ENCODE results near the gene ZSCAN4.

The ZSCAN4 gene

DNA sequence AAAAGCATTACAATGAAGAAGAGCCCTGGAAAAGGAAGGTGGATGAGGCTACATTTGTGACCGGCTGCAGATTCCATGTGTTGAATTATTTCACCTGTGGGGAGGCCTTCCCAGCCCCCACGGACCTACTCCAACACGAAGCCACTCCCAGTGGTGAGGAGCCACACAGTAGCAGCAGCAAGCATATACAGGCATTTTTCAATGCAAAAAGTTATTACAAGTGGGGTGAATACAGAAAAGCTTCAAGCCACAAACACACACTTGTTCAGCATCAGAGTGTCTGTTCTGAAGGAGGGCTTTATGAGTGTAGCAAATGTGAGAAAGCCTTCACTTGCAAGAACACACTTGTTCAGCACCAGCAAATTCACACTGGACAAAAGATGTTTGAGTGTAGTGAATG lies 18.0 kb downstream of the ZSCAN4 start:
- DNase-seq = no peak

GRCh38 chr19:57687363-57688010 lies 18.8 kb downstream of the ZSCAN4 start:
- DNase-seq = no peak

DNA sequence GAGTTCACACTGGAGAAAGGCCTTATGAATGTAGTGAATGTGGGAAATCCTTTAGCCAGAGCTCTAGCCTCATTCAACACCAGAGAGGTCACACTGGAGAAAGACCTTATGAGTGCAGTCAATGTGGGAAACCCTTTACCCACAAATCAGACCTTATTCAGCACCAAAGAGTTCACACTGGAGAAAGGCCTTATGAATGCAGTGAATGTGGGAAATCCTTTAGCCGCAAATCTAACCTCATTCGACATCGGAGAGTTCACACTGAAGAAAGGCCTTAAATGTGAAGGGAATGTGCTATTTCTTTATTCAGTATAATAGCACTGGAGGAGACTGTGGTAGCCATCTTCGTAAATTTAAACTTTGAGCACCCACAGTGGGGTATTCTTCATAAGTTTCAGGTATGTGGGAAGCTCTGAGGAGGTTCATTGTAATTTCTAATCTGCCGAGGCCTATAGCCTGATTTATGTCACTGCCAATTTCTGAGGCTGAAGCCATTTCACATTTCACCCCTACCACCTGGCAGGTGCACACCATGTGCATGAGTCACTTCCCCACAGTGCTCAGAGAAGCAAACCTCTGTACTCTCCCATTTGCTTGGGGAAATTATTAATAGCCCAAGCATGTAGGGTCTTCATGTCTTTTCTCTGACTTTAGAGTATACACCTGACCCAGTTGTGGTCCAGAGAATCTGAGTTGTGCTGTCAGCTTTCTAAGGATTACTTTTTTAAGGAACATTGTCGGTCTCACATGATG lies 19.5 kb downstream of the ZSCAN4 start:
- DNase-seq = no peak

DNA sequence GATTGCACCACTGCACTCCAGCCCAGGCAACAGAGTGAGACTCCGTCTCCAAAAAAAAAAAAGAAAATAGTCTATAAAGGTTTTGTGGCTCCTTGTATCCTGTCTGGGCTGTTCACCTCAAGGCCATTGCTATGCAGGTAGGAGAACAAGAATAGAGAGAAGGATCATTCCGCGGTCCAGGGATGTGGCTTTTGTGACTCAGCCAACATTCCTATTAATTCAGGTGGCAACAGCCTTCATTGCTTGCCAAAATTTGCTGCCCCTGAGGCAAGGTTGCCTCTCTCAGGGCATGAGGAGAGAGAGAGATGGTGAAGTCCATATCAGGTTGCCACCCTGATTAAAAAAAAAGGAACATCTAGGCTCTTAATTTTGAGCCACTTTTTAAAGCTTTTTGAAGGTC lies 21.0 kb downstream of the ZSCAN4 start:
- DNase-seq = no peak

GRCh38 chr19:57701625-57702024 lies 32.9 kb downstream of the ZSCAN4 start:
- DNase-seq = no peak

DNA sequence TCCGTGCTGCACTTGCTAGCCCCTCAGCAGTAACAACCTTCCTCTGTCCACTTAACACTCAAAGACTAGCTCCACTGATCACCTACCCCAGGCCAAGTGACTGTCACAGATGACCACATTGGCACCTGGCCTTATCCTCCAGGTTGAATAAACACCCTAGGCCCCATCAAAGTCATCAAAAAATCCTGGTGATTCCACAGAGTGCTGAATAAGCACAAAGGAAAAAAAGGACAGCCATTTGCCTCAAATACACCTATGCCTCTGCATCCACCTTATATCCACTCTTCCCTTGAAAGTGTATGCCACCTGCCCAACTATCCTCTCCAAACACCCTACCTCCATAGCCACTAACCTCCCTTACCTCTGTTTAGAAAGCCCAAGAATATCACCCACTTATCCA lies 37.6 kb downstream of the ZSCAN4 start:
- DNase-seq = no peak

DNA sequence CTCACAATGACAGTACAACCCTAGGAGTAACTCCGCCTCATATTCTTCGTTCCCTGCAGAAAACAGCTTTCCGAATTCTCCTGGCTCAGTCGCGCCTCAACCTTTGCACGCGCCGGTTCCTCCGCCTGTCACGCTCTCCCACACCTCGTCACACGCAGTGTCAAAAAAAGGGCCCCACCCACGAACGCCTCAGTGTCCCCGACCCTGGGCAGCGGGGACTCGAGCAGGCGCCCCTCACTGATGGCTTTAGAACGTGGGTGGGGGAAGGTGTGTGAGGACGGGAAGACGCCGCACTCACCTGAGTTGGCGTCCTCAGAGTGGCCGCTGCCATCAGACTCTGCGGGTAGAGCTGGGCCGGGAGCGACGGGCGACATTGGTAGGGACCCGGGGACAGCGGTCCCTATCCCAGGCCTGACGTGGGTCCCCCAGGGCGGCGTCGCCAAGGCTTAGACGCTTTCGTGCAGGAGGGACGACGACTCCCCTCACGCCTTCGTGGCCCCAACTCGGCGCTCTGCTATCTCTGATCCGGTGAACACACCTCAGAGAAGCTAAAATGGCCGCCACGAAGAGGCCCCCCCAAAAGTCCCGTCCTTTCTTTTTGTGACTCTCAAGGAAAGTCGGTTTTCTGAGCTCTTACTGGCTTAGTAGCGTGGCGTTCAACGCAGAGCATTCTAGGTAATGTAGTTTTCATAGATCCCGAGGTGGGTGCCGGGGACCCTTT lies 40.1 kb downstream of the ZSCAN4 start, which contains the start of gene ZNF154:
TSS of gene ZNF154 (minus strand) at position 564 of the 721 bp plus-strand sequence. CDS start at position 331, 233 bp downstream.
- DNase-seq = no peak

- no peak for DNase-seq
These were observed 40.9 kb downstream of the ZSCAN4 start for GRCh38 chr19:57709616-57710015.

DNA sequence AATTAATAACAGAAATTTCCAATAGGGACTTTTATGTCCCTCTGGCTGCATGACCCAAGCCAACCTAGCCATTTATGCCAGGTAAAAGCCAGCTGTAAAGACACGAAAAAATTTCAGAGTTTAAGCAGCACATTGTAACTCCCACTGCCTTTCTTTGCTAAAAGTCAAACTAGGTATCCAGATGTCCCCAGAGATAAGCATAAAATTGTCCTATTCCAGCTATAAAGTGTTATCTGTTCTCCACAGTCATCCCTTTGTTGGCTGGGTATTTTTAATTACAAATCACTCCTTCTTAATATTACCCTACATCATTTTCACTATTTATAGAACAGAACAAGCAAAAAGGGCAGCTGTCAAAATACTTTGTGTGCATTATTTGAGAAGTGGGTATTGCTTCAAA lies 43.5 kb downstream of the ZSCAN4 start:
- DNase-seq = no peak

DNA sequence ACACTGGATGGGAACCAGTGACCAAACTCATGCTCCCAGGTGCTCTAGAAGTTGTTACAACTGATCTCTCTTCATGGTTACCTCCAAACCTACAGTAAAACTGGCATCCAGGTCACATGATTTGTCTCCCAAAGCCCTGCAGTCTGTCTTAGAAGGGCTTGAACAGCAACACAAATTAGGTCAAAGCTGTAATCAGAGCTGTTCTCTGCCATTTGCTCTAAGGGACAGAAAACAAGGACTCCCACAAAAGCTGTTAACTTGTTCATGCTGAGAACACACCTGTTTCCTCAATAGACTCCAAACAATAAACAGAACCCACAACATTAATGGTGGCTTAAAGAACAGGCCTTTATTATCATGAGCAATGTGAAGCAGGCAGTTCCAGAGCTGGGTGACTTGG lies 50.7 kb downstream of the ZSCAN4 start:
- no peak for DNase-seq

DNA sequence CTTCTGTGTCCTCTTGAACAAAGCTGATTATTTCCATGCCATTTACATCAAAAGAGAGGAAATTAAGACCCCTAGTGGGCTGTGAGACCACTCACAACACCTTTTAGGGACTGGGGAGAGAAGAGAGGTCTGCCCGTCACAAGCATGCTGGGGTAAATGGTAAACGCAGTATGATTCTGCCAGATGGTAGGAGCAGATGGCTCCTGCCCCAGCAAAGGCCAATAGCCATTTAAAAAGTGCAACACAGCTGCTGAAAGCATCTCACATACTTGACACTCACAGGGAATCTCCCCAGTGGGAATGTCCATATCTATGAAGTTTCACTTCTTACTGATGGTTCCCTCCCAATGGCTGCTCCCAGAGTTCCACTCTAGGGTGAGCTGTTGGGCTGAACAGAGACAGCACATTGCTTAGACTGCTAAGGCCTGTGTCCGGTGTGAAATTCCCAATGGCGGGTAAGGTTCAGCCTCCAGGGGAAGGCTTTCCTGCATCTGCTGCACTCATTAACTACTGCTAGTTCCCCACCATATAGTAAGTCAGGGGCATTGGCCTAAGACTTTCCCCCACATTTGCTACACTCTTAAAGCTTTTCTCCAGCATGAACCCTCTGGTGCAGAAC lies 51.3 kb downstream of the ZSCAN4 start:
- no peak for DNase-seq

- no peak for DNase-seq
These were observed 52.1 kb downstream of the ZSCAN4 start for GRCh38 chr19:57720878-57721277.
